ENCODE results near the gene GFOD2. TPM values are rescaled to one million over a fixed set of nuclear protein-coding genes. Genes with fewer than 3 reads are reported as not detected.
"Not testable (repeated sequence)": the region's sequence is repeated elsewhere in the genome, so short reads cannot be mapped to it uniquely, and the experiment has no call there.

The GFOD2 gene
- total RNA-seq, 4 donors from 2014 or later, result 10.5 to 24.6 (median 17.2) TPM

DNA sequence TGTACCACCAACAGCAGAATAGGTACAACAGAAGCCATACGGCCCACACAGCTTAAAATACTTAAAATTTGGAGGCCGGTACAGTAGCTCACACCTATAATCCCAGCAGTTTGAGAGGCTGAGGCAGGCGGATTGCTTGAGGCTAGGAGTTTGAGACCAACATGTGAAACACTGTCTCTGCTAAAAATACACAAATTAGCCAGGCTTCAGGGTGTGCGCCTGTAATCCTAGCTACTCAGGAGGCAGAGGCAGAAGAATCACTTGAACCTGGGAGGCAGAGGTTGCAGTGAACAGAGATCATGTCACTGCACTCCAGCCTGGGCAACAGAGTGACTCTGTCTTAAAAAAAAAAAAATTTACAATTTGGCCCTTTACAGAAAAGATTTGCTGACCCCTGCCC, 17.0 kb downstream of the GFOD2 start:
- Histone ChIP-seq H3K9me3 (peaks cover 0 to 5% (median 0%) of the 10 kb centered on the region in 4 donors), H3K36me3 (peaks cover 0 to 18% (median 0%) of the 10 kb centered on the region in 3 donors), H3K27ac (no peak overlapping the region), H3K4me1 (no peaks in the 10 kb centered on the region), H3K4me3 (no peak overlapping the region), H3K27me3 (no peaks in the 10 kb centered on the region)
- 88 to 96% methylated on average over 4 of the region's 4 CpGs for WGBS, 2 donors
- DNase-seq (ENCODE audit: low spot score in 2 of 2), result no peak
- TF ChIP-seq POLR2A (IDR thresholded peaks at IDR 0.05), result no peak
- TF ChIP-seq, protein P1, sequence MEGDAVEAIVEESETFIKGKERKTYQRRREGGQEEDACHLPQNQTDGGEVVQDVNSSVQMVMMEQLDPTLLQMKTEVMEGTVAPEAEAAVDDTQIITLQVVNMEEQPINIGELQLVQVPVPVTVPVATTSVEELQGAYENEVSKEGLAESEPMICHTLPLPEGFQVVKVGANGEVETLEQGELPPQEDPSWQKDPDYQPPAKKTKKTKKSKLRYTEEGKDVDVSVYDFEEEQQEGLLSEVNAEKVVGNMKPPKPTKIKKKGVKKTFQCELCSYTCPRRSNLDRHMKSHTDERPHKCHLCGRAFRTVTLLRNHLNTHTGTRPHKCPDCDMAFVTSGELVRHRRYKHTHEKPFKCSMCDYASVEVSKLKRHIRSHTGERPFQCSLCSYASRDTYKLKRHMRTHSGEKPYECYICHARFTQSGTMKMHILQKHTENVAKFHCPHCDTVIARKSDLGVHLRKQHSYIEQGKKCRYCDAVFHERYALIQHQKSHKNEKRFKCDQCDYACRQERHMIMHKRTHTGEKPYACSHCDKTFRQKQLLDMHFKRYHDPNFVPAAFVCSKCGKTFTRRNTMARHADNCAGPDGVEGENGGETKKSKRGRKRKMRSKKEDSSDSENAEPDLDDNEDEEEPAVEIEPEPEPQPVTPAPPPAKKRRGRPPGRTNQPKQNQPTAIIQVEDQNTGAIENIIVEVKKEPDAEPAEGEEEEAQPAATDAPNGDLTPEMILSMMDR (IDR thresholded peaks at IDR 0.05), result no peak
- no peak for TF ChIP-seq EP300 (IDR thresholded peaks at IDR 0.05)

- DNase-seq (ENCODE audit: low spot score in 2 of 2), result no peak
- Histone ChIP-seq H3K4me3 (no peak overlapping the region), H3K4me1 (no peaks in the 10 kb centered on the region), H3K27ac (no peak overlapping the region), H3K9me3 (peaks cover 0 to 5% (median 0%) of the 10 kb centered on the region in 4 donors), H3K27me3 (no peaks in the 10 kb centered on the region), H3K36me3 (peaks cover 0 to 18% (median 0%) of the 10 kb centered on the region in 3 donors)
- no peak for TF ChIP-seq EP300 (IDR thresholded peaks at IDR 0.05)
- TF ChIP-seq, protein P1 (IDR thresholded peaks at IDR 0.05), result no peak
- no peak for TF ChIP-seq POLR2A (IDR thresholded peaks at IDR 0.05)
- 83 to 86% methylated on average over 1 of the region's 1 CpG for WGBS, 2 donors
Observed at GRCh38 chr16:67701420-67701819, 17.7 kb downstream of the GFOD2 start.

DNA sequence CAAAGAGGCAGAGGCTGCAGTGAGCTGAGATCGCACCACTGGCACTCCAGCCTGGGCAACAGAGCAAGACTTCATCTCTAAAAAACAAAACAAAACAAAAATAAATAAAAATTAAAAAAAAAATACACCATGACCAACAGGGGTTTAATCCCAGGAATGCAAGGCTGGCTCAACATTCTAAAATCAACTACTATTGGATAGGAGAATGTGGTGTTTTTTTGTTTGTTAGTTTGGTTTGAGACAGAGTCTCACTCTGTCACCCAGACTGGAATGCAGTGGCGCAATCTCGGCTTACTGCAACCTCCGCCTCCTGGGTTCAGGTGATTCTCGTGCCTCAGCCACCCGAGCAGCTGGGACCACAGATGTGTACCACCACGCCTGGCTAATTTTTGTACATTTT, 19.9 kb downstream of the GFOD2 start:
- H3K4me1 ChIP-seq, result no peaks in the 10 kb centered on the region
- H3K4me3 ChIP-seq, result no peak overlapping the region
- H3K27me3 ChIP-seq, result no peaks in the 10 kb centered on the region
- peaks cover 0 to 18% (median 0%) of the 10 kb centered on the region in 3 donors for H3K36me3 ChIP-seq
- no peak overlapping the region for H3K27ac ChIP-seq
- DNase-seq (ENCODE audit: low spot score in 2 of 2), result no peak
- WGBS, 2 donors, result 97 to 98% methylated on average over 7 of the region's 7 CpGs
- TF ChIP-seq POLR2A (IDR thresholded peaks at IDR 0.05), result no peak
- TF ChIP-seq EP300 (IDR thresholded peaks at IDR 0.05), result no peak
- TF ChIP-seq, protein P1 (IDR thresholded peaks at IDR 0.05), result no peak
- H3K9me3 ChIP-seq, result peaks cover 0 to 5% (median 0%) of the 10 kb centered on the region in 4 donors

DNA sequence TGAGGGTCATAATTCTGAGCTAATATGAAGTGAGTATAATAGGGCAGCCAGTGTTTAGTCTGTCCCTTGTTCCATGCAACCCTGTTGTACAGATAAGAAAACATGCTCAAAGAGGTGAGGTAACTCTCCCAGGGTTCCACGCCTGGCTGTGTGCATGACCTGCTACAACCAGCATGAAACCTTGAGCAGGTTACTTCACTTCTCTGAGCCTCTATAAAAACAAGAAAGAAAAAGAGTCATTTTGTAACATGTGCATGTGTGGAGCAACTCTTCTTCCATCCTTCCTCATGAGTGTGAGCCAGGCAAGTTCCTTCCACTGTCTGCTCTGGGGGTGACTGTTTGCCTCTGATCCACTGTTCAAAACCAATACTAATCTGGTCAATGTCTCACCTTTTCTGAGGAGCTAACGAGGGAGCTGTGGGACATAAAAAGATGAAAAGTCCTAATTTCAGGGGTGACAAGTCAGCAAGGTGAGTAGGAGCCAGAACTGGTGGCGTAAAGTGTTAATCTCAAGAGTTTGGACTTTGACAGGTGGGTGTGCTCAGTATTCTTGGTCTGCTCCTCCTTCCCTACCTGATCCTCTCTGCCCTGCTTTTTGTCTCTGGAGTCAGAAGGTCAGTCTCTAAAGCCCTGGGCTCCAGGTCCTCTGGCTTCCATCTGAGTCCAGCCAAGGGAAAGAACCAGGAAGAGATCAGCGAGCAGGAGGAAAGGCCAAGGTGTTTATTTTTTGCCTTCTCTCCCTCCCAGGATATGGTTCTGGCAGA, 21.5 kb downstream of the GFOD2 start:
- TF ChIP-seq POLR2A (IDR thresholded peaks at IDR 0.05) (no peak), EP300 (IDR thresholded peaks at IDR 0.05) (no peak)
- TF ChIP-seq, protein P1 (IDR thresholded peaks at IDR 0.05), result no peak
- DNase-seq (ENCODE audit: low spot score in 2 of 2), result no peak
- Histone ChIP-seq H3K4me3 (no peak overlapping the region), H3K27me3 (no peaks in the 10 kb centered on the region), H3K36me3 (peaks cover 0 to 18% (median 0%) of the 10 kb centered on the region in 3 donors), H3K9me3 (peaks cover 0 to 5% (median 0%) of the 10 kb centered on the region in 4 donors), H3K4me1 (no peaks in the 10 kb centered on the region), H3K27ac (no peak overlapping the region)
- WGBS, 2 donors, result 71 to 88% methylated on average over 4 of the region's 4 CpGs

- Histone ChIP-seq H3K4me1 (no peaks in the 10 kb centered on the region), H3K36me3 (peaks cover 0 to 13% (median 0%) of the 10 kb centered on the region in 3 donors), H3K27me3 (no peaks in the 10 kb centered on the region), H3K27ac (no peak overlapping the region), H3K4me3 (no peak overlapping the region), H3K9me3 (peaks cover 0 to 5% (median 0%) of the 10 kb centered on the region in 4 donors)
- TF ChIP-seq, protein P1 (IDR thresholded peaks at IDR 0.05), result no peak
- no peak for DNase-seq (ENCODE audit: low spot score in 2 of 2)
- 82 to 85% methylated on average over 2 of the region's 2 CpGs for WGBS, 2 donors
Observed at GRCh38 chr16:67694611-67695010, 24.5 kb downstream of the GFOD2 start.

- not testable (repeated sequence) for H3K4me1 ChIP-seq; H3K27ac ChIP-seq; H3K27me3 ChIP-seq; H3K9me3 ChIP-seq; H3K4me3 ChIP-seq; DNase-seq (ENCODE audit: low spot score in 2 of 2)
- peaks cover 0 to 13% (median 0%) of the 10 kb centered on the region in 3 donors for H3K36me3 ChIP-seq
- WGBS, 2 donors, result 90 to 96% methylated on average over 8 of the region's 8 CpGs
Observed at GRCh38 chr16:67693517-67694285, 25.4 kb downstream of the GFOD2 start.
